T follicular helper cell (primary cell): ENCODE measurements around the gene DPAGT1.
"Not testable (repeated sequence)": the region's sequence is repeated elsewhere in the genome, so short reads cannot be mapped to it uniquely, and the experiment has no call there.

ENCODE experiments used
- DNase-seq: peaks from one replicate; pipeline ENCODE4 v3.0.0-alpha.2; 2020; ENCODE audit warnings: low read depth

Gene DPAGT1

GRCh38 chr11:119115484-119116234 is 14.0 kb upstream of the DPAGT1 start:
- no peak for DNase-seq

- DNase-seq, result no peak
Measured at GRCh38 chr11:119114351-119114750, 12.7 kb upstream of the DPAGT1 start.

GRCh38 chr11:119113716-119114115 is 12.1 kb upstream of the DPAGT1 start:
- no peak for DNase-seq

GRCh38 chr11:119112314-119113020 is 10.8 kb upstream of the DPAGT1 start:
- DNase-seq, result no peak

- DNase-seq, result no peak
Measured at GRCh38 chr11:119111361-119111925, 9.8 kb upstream of the DPAGT1 start.

- DNase-seq, result no peak
Measured at GRCh38 chr11:119110439-119110838, 8.8 kb upstream of the DPAGT1 start.

GRCh38 chr11:119109843-119110242 is 8.2 kb upstream of the DPAGT1 start:
- no peak for DNase-seq

GRCh38 chr11:119108857-119109221 is 7.2 kb upstream of the DPAGT1 start:
- no peak for DNase-seq

GRCh38 chr11:119108146-119108856 is 6.6 kb upstream of the DPAGT1 start:
- no peak for DNase-seq

- no peak for DNase-seq
Measured at GRCh38 chr11:119107538-119108145, 6.0 kb upstream of the DPAGT1 start.

GRCh38 chr11:119106564-119107537 is 5.2 kb upstream of the DPAGT1 start, which contains the start of gene C2CD2L:
TSS of gene C2CD2L (plus strand) at chr11:119107344. CDS start at chr11:119107742, 398 bp downstream.
- peak; percentile 84 for DNase-seq

- DNase-seq, result no peak
Measured at GRCh38 chr11:119103793-119104192, 2.1 kb upstream of the DPAGT1 start.

- not testable (repeated sequence) for DNase-seq
Measured at GRCh38 chr11:119103161-119103664, 1.6 kb upstream of the DPAGT1 start.

- DNase-seq, result no peak
Measured at GRCh38 chr11:119100994-119101758, 477 bp downstream of the DPAGT1 start.

GRCh38 chr11:119100246-119100970 is 1.2 kb downstream of the DPAGT1 start:
- DNase-seq, result no peak

GRCh38 chr11:119099711-119100110 is 1.9 kb downstream of the DPAGT1 start:
- no peak for DNase-seq

GRCh38 chr11:119095066-119095880 is 6.4 kb downstream of the DPAGT1 start:
- DNase-seq, result peak; percentile 99

- no peak for DNase-seq
Measured at GRCh38 chr11:119094816-119095065, 6.9 kb downstream of the DPAGT1 start.
